A172 (cell line): ENCODE data around the gene ACSF3. TPM values are rescaled to one million over a fixed set of nuclear protein-coding genes. Genes with fewer than 3 reads are reported as not detected.

Source experiments
- DNase-seq: peaks from one replicate; pipeline ENCODE4 v3.0.0-alpha.2; 2015; ENCODE audit warnings: low spot score
- total RNA-seq: library from RNA; depleted of rRNA; stranded (reverse); fragments of >200 nt; shearing (Covaris generic); gene quantifications from 2 replicates; pipeline ENCODE4 v1.2.3, GENCODE V29; 2014

Gene ACSF3
- total RNA-seq, 1 experiment from 2014 or later = 49.0 TPM

- no peak for DNase-seq
Observed at GRCh38 chr16:89130448-89130847, 36.8 kb downstream of the ACSF3 start.

DNA sequence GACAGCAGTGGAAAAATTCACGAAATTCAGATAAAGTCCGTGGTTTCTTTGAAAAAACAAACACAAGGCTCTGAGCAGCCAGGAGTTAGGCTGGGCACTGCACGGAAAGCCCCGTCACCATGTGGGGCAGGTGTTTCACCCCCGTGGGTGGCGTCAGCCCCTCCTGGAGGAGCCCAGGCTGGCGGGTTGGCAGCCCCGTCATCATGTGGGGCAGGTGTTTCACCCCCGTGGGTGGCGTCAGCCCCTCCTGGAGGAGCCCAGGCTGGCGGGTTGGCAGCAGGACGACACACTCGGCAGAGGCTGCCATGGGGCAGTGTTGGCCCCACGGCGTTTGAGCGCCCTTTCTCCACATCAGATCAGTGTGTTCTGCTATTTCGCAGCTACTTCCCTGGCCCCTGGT, 38.1 kb downstream of the ACSF3 start:
- DNase-seq = no peak

DNA sequence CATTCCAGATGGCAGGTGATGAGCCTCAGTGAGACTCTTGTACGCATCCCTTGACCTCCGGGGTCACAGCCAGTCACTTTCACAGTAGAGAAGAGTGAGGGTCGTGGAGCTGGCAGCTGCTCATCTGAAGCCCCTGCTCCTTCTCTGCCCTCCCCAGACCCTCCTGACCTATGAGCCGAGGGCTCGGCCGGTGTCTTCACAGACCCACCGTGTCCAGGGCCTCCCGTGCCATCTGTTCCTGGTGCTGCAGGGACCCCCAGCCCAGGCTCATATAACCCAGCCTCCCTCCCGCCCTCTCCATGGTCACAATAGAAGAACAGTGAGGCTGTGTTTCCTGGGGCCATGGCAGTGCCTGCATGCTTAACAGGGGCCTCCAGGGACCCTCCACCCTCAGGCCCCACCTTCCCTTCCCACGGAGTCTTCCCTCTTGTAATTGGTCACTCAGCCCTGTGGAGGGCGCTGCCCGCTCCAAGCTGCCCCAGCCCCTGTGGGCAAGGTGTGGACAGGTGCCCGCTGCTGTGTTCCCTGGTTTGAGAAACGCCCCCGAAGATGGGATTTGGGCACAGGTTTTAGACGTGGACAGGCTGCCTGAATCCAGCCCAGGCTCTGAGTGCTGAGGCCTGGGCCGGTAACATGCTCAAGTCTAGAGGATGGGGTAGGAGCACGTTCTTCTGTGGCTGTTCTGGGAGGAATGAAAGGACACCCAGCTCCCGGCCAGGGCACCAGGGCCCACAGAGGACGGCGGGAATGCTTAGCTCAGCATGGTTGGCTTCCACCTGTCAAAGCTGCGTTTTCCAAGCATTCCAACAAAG, 38.7 kb downstream of the ACSF3 start:
- no peak for DNase-seq

- DNase-seq = no peak
Observed at GRCh38 chr16:89133457-89134127, 39.9 kb downstream of the ACSF3 start.

- no peak for DNase-seq
Observed at GRCh38 chr16:89134269-89134668, 40.6 kb downstream of the ACSF3 start.

DNA sequence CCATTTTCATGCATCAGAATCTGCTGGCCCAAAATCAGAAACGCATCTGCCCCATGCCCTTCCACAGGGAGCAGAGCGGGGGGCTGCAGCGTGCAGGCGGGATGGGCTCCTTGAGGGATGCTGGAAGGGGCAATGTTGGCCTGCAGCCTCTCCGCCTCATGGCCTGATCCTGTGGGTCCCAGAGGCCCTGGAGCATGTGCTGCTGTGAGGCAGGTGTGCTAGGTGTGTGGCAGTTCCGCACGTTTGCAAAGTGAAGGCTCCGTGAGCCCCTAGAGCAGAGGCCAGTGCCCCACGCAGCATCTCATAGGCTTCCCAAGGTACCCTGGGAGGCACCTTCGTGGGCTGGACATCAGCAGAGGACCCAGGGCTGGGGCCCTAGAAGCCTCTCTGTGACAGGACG, 41.5 kb downstream of the ACSF3 start:
- DNase-seq = no peak

DNA sequence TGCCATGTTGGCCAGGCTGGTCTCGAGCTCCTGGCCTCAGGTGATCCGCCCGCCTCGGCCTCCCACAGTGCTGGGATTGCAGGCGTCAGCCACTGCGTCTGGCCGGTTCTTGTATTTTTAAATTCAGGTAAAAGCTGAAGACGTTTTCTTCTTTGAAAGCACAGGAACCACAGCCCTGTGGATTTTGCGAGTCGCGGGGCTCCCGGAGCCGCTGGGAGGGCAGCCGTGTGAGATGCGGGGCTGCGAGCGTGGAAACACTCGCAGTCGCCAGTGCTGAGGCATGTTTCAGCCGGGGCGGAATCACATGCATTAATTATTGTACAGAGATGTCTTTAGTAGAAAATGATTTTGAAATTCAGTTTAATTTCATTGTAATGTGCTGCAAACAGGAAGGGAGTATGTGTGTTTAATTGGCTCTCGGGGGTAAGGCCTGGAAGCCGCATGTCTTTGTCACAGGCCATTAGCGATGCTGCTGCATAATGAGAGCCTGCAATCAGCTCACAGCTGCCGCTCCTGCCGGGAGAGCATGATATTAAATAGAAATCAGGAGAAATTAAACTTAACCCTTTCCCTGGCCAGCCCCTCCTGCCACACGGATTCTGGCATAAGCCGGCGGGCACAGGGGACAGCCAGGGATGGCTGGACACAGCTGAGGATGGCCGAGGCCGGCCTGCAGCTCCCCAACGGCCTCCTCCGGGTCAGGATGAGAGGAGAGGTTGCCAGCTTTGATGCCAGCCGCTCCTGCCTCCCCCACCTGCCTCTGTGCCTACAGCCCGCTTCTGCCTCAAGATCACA, 42.5 kb downstream of the ACSF3 start:
- DNase-seq = no peak

DNA sequence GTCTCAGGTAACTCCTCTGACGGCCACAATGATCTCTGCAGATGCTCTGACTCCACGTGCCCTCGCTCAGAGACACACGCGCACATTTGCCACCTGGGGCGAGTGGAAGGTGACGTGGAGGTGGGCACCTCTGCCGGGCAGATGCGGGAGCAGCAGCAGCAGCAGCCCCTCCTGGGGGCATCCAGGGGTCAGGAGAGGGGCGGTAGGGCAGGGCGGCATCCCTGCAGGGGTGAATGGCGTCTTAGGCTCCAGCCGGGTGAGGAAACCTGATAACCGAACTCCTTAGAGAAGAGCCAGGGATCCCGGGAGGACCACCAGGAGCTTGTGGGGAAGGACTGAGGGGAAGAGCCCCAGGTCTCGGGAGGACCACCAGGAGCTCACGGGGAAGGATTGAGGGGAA, 43.3 kb downstream of the ACSF3 start:
- DNase-seq = no peak

GRCh38 chr16:89137666-89138512, 44.2 kb downstream of the ACSF3 start:
- no peak for DNase-seq

- DNase-seq = no peak
Observed at GRCh38 chr16:89138513-89138795, 44.8 kb downstream of the ACSF3 start.

GRCh38 chr16:89138843-89139520, 45.3 kb downstream of the ACSF3 start:
- DNase-seq = no peak

GRCh38 chr16:89139907-89140361, 46.3 kb downstream of the ACSF3 start:
- no peak for DNase-seq

GRCh38 chr16:89140401-89140800, 46.7 kb downstream of the ACSF3 start:
- no peak for DNase-seq

DNA sequence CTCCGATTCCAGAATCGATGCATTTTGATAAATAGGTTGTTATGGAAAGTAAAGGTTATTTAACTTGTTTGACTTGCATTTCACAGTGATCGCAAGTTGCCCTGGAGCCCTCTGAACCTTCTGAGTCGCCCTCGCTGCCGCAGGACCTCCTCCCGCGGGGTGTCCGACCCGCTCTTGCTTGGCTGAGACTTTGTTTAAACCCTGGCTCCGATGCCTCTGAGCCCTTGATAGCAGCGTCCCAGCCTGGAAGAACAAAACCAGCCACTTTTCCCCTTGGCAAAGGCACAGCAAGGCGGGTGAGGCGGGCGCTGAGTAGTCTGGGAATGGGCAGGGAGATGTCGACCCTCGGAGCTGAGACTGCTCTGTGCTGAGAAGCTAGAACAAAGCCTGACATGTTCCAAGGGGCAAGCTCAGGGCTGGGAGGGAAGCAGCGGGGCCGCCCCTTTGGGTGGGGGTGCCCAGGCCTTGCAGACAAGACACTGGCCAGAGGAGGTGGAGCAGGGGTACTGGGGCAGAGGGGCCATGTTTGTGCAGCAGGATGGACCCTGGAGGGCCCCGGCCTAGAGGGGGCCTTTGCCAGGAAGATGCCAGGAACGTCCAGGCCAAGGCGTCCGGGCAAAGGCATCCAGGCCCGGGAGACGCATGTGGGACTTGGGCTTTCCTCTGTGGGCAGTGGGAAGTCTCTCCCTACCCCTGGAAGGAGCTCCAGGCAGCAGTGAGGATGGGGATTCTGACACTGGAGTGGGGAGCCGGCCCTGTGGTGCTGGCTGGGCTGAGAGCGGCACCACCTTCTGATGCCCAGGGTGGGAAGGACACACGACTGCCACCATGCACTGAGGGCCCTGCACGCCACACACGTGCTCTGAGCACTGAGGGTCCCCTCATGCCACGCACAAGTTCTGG, 47.6 kb downstream of the ACSF3 start:
- no peak for DNase-seq

- no peak for DNase-seq
Observed at GRCh38 chr16:89141884-89142267, 48.2 kb downstream of the ACSF3 start.

DNA sequence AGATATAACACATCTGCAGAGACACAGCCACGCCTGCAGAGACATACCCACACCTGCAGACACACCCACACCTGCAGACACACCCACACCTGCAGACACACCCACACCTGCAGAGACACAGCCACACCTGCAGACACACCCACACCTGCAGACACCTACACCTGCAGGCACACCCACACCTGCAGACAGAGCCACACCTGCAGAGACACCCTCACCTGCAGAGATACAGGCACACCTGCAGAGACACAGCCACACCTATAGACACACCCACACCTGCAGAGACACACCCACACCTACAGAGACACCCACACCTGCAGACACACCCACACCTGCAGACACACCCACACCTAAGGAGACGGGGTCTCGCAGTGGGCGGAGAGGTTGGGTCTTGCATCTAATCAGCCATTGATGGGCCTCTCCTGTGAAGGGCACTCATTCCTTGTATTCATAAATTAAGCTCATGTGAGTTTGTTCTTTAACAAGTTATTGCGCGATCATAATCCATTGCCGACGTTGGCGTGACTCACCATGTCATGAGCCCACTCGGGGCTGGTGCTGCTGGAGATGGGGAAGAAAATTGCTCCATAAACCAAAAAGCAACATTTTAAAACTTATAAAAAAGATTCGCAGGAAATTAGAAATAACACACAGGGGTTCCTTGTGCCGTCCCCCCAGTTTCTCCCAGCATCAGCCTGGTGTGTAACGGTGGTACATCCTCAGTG, 49.0 kb downstream of the ACSF3 start:
- no peak for DNase-seq

DNA sequence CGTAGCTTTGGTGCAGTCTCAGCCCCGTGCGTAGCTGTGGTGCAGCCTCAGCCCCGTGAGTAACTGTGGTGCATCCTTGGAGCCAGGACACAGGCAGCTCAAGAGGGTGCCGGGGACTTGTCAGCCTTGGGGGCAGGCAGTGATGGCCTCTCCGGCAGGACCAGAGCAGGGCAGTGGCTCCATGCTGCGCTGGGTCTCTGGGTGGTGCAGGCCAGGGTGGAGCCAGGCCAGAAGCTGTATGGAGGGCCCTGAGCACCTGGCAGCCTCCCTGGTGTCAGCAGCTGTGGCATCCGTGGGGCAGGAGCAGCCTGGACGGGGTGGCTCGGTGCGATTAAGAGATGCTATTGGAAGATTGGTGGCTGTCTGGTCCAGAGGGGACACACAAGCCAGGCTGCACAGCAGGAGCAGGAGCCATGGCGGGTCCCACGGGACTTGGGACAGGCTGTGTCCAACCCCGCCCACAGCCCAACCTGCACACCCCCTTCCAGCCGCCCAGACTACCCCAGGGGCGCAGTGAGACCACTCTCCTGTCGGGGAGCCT, 49.6 kb downstream of the ACSF3 start:
- no peak for DNase-seq

DNA sequence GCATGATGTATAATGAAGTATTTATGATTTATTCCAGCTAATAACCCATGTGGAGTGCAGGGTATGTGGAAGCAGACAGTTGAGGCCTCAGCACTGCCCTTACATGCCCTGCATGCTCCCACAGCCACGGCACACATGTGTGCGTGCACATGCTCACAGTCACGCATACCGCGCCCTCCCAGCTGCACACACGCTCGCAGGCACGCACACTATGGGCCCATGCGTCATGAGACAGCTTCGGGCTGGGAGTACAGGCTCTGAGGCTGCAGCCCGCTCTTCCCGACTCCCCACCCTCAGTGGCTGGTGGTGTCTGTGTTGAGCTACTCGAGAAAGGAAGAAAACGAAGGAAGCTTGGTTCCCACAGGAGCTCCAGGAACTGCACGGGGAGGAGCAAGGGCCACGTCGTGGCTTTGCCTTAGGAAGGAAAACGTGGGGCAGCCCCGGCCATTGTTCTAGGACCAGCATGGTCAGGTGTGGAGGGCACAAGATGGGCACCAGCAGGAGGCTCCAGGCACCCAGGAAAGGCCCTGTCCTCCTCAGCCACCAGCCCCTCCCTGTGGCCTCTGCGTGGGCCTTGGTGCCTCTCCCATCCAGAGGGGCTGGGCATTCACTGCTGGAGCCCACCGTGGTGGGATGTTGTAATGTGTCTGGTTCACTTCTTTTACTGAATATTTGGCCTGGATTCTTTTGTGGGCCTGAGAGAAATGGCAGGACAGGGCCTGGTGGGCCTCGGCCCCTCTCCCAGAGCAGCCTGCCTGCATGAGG, 50.4 kb downstream of the ACSF3 start:
- DNase-seq = no peak
